RWPE1 (cell line): ENCODE results near the gene KAT2B.

Experiments used
- CTCF ChIA-PET: fragments of 350-600 bp; sonication (Branson Sonifier 250); formaldehyde crosslinking; extraction: SDS; loops from one replicate; lab custom pipeline; 2021; lab: Yijun Ruan, JAX
- POLR2A ChIA-PET: fragments of 400-600 bp; formaldehyde crosslinking; extraction: SDS; loops from one replicate; lab custom pipeline; 2020; ENCODE audit warnings: antibody characterized with exemption; ENCODE audit not compliant: low non-redundant PET; lab: Yijun Ruan, JAX
- DNase-seq: peaks from one replicate; pipeline ENCODE4 v3.0.0; 2012; ENCODE audit warnings: low spot score
- H3K27ac ChIP-seq: fragments of 450-650 bp; 2 replicates; pipeline ENCODE4 v1.5.1; 2017
- CTCF ChIP-seq: fragments of 450-650 bp; conservative IDR thresholded peaks from 2 replicates; pipeline ENCODE4 v1.5.1; 2017; ENCODE audit warnings: low read depth, mild to moderate bottlenecking

The KAT2B gene

GRCh38 chr3:20100151-20100550, 59.9 kb downstream of the KAT2B start:
- DNase-seq = no peak
- ChIA-PET POLR2A (no interaction called here), CTCF (no interaction called here)
- no peak overlapping the region for H3K27ac ChIP-seq
- TF ChIP-seq CTCF = no peak

- no peak for TF ChIP-seq CTCF
- POLR2A ChIA-PET = no interaction called here
- CTCF ChIA-PET = no interaction called here
- H3K27ac ChIP-seq = no peak overlapping the region
- DNase-seq = no peak
These were observed 60.8 kb downstream of the KAT2B start for GRCh38 chr3:20101041-20101440.

GRCh38 chr3:20103731-20104130, 63.5 kb downstream of the KAT2B start:
- no peak overlapping the region for H3K27ac ChIP-seq
- no peak for TF ChIP-seq CTCF
- ChIA-PET POLR2A (no interaction called here), CTCF (no interaction called here)
- DNase-seq = no peak

GRCh38 chr3:20104167-20104661, 64.0 kb downstream of the KAT2B start:
- no peak for DNase-seq
- H3K27ac ChIP-seq = no peak overlapping the region
- ChIA-PET CTCF (no interaction called here), POLR2A (no interaction called here)
- no peak for TF ChIP-seq CTCF

GRCh38 chr3:20105513-20106280, 65.5 kb downstream of the KAT2B start:
- TF ChIP-seq CTCF = no peak
- DNase-seq = no peak
- ChIA-PET POLR2A (interaction anchor here (0.7 kb wide), 1 partner anchor 11 kb away, joined by 3 read pairs; no protein-coding TSS in a partner anchor), CTCF (no interaction called here)
- no peak overlapping the region for H3K27ac ChIP-seq

GRCh38 chr3:20107722-20108121, 67.5 kb downstream of the KAT2B start:
- ChIA-PET CTCF (no interaction called here), POLR2A (no interaction called here)
- no peak overlapping the region for H3K27ac ChIP-seq
- DNase-seq = no peak
- TF ChIP-seq CTCF = no peak
